ENCODE data around the gene LOC128125822.

DNA sequence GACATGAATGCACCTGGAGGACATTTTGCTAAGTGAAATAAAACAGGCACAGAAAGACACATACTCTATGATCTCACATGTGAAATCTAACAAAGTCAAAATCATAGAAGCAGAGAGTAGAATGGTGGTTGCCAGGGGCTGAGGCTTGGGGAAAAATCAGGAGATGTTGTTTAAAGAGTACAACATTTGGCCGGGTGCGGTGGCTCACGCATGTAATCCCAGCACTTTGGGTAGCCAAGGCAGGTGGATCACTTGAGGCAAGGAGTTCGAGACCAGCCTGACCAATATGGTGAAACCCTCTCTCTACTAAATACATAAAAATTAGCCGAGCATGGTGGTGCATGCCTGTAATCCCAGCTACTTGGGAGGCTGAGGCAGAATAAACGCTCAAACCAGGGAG, 26.0 kb upstream of the LOC128125822 start:
- TF ChIP-seq POLR2A (IDR thresholded peaks at IDR 0.05; ENCODE audit: low read length) (no peak), GATA1 (IDR thresholded peaks at IDR 0.05; ENCODE audit: low read depth, low read length) (no peak)
